Upper lobe of left lung (tissue), 6 donors: ENCODE data around the gene NBPF3. TPM values are rescaled to one million over a fixed set of nuclear protein-coding genes. Genes with fewer than 3 reads are reported as not detected.

Source experiments
- ATAC-seq, 2 donors: fragments of 200-7000 bp; cut with Tn5 transposase; one replicate each; pipeline ENCODE4 v1.9.1; 2022; ENCODE audit warnings: mild to moderate bottlenecking in 2 of 2, moderate library complexity in 2 of 2; ENCODE audit not compliant: low FRiP score in 2 of 2
- DNase-seq, 2 donors: peaks; one replicate each; pipeline ENCODE4 v3.0.0-alpha.2; 2019 to 2020
- H3K27ac ChIP-seq, 4 donors: fragments of 200-600 bp; sonication (generic); one replicate each; pipeline ENCODE4 v1.5.1; 2016 to 2019
- H3K27me3 ChIP-seq, 4 donors: fragments of 200-600 bp; sonication (generic); one replicate each; pipeline ENCODE4 v1.5.1; 2017 to 2019
- H3K36me3 ChIP-seq, 4 donors: fragments of 200-600 bp; sonication (generic); one replicate each; pipeline ENCODE4 v1.5.1; 2016 to 2019
- H3K4me1 ChIP-seq, 4 donors: fragments of 200-600 bp; sonication (generic); one replicate each; pipeline ENCODE4 v1.5.1; 2018 to 2019
- H3K4me3 ChIP-seq, 4 donors: fragments of 200-600 bp; sonication (generic); one replicate each; pipeline ENCODE4 v1.5.1; 2017 to 2019; ENCODE audit warnings: mild to moderate bottlenecking in 2 of 4, moderate library complexity in 1 of 4
- H3K9me3 ChIP-seq, 4 donors: fragments of 200-600 bp; sonication (generic); one replicate each; pipeline ENCODE4 v1.5.1; 2018 to 2019
- EP300 ChIP-seq, 4 donors: sonication (generic); formaldehyde crosslinking; IDR thresholded peaks; one replicate each; pipeline ENCODE4 v1.5.1; 2017; ENCODE audit warnings: antibody characterized with exemption in 4 of 4, control low read depth in 2 of 4
- POLR2A ChIP-seq, 4 donors: fragments of 450-650 bp; IDR thresholded peaks; one replicate each; pipeline ENCODE4 v1.5.1; 2016 to 2017; ENCODE audit warnings: antibody characterized with exemption in 4 of 4, mild to moderate bottlenecking in 2 of 4
- POLR2AphosphoS5 ChIP-seq, 2 donors: sonication (generic); formaldehyde crosslinking; IDR thresholded peaks; one replicate each; pipeline ENCODE4 v1.5.1; 2017; ENCODE audit warnings: antibody characterized with exemption in 2 of 2
- WGBS, 2 donors: methylation state at CpG; one replicate each; pipeline ENCODE4 v1.1.5; 2017 to 2018; 5-methylcytosine and 5-hydroxymethylcytosine counted together
- total RNA-seq, 6 donors: library from RNA; depleted of rRNA in 4 of 6; stranded (reverse); fragments of >200 nt in 4 of 6; gene quantifications; one replicate each; pipeline versions ENCODE4 v1.1.0 to v1.2.1, GENCODE V29; 2016 to 2021
- TF ChIP-seq, protein P1 (sequence below), 6 experiments: fragments of 450-650 bp in 4 of 6; fragments of 200-600 bp in 2 of 6; sonication (generic) in 2 of 6; IDR thresholded peaks; one replicate each; pipeline ENCODE4 v1.5.1; 2016 to 2019; ENCODE audit warnings: antibody characterized with exemption in 6 of 6
- donor health status: DM: no; HTN: no; CAD: no; lungs with moderate emphysema.
- donor health status: DM: no; HTN: yes; CAD: no; lungs with severe emphysema.

The NBPF3 gene
- total RNA-seq, result 10 to 100 TPM in 1 of 6 donors, 1 to 10 TPM in 5; 5.9 to 17.3 (median 8.5) TPM

- Histone ChIP-seq H3K36me3 (peaks cover 0 to 3% (median 0%) of the 10 kb centered on the region in 4 donors), H3K27ac (peak within 1 kb of the TSS in 1 of 4 donors; percentile 65), H3K4me1 (peaks cover 6 to 23% (median 10%) of the 10 kb centered on the region in 4 donors), H3K9me3 (no peaks in the 10 kb centered on the region), H3K27me3 (peaks cover 0 to 3% (median 0%) of the 10 kb centered on the region in 4 donors), H3K4me3 (peak within 1 kb of the TSS; percentile 58 to 91 (median 74))
- TF ChIP-seq POLR2AphosphoS5 (IDR thresholded peaks at IDR 0.05) (peak in 1 of 2 donors; percentile 57), POLR2A (IDR thresholded peaks at IDR 0.05) (peak in 2 of 4 donors; percentile 20 to 53), EP300 (IDR thresholded peaks at IDR 0.05) (no peak)
- TF ChIP-seq, protein P1, sequence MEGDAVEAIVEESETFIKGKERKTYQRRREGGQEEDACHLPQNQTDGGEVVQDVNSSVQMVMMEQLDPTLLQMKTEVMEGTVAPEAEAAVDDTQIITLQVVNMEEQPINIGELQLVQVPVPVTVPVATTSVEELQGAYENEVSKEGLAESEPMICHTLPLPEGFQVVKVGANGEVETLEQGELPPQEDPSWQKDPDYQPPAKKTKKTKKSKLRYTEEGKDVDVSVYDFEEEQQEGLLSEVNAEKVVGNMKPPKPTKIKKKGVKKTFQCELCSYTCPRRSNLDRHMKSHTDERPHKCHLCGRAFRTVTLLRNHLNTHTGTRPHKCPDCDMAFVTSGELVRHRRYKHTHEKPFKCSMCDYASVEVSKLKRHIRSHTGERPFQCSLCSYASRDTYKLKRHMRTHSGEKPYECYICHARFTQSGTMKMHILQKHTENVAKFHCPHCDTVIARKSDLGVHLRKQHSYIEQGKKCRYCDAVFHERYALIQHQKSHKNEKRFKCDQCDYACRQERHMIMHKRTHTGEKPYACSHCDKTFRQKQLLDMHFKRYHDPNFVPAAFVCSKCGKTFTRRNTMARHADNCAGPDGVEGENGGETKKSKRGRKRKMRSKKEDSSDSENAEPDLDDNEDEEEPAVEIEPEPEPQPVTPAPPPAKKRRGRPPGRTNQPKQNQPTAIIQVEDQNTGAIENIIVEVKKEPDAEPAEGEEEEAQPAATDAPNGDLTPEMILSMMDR (IDR thresholded peaks at IDR 0.05), result peak in 1 of 6 experiments; percentile 18
- WGBS, 2 donors, result 0% methylated on average over 29 to 49 of the region's 87 CpGs
- DNase-seq, result peak; percentile 93 to 97
- ATAC-seq, result peak; percentile 93 to 99
Observed at GRCh38 chr1:21439721-21440629, at the start of gene NBPF3. TSS of gene NBPF3 (plus strand) at chr1:21440137. CDS start at chr1:21445087, 4,950 bp downstream.

DNA sequence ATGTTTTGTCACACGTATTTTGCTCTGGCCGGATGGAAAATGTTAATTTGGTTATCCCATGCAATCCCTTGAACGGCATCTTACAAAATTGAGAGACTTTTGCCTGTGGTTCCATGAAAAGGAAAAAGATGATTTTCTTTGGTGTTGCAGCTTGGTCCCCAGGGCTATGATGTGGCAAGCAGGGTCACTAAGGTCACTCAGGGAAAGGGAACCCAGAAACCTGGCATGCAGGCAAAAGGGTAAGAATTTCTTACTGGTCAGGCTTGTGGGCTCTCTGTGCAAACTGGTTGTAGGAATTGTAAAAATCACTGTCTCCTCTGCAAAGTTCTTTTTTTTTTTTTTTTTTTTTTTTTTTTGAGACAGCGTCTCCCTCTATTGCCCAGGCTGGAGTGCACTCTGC, 48.4 kb upstream of the NBPF3 start:
- Histone ChIP-seq H3K4me3 (no peak overlapping the region), H3K27me3 (no peaks in the 10 kb centered on the region), H3K27ac (no peak overlapping the region), H3K9me3 (no peaks in the 10 kb centered on the region), H3K4me1 (no peaks in the 10 kb centered on the region), H3K36me3 (no peaks in the 10 kb centered on the region)
- DNase-seq, result no peak
- WGBS, 2 donors, result 89 to 93% methylated on average over 4 of the region's 4 CpGs
- no peak for ATAC-seq
- TF ChIP-seq, protein P1 (IDR thresholded peaks at IDR 0.05), result no peak
- TF ChIP-seq EP300 (IDR thresholded peaks at IDR 0.05) (no peak), POLR2A (IDR thresholded peaks at IDR 0.05) (no peak)

GRCh38 chr1:21392587-21393263, 47.2 kb upstream of the NBPF3 start:
- WGBS, 2 donors, result 84 to 85% methylated on average over 15 of the region's 15 CpGs
- TF ChIP-seq POLR2A (IDR thresholded peaks at IDR 0.05) (no peak), POLR2AphosphoS5 (IDR thresholded peaks at IDR 0.05) (no peak), EP300 (IDR thresholded peaks at IDR 0.05) (no peak)
- TF ChIP-seq, protein P1 (IDR thresholded peaks at IDR 0.05), result no peak
- no peak for ATAC-seq

DNA sequence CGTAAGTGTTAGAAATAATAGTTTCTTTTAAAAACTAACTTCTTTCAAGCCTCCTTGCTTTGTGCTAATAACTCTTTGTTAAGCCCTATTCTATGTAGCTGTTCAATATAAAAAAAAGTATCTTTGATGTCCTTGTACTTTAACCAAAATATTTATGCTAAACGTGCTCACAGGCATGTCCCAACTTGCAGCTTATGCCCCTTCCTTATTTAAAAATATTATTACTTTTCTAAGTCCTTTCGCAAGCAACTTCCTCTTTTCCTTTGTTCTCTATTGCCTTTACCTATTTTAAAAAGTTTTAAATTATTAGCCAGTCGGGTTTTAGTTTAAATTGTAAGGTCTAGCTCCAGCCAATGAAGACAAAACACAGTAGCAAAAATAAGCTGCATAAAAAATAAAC, 43.4 kb upstream of the NBPF3 start:
- Histone ChIP-seq H3K27ac (no peak overlapping the region), H3K36me3 (no peaks in the 10 kb centered on the region), H3K4me3 (no peak overlapping the region), H3K4me1 (peaks cover 0 to 6% (median 0%) of the 10 kb centered on the region in 4 donors), H3K9me3 (no peaks in the 10 kb centered on the region), H3K27me3 (no peaks in the 10 kb centered on the region)
- ATAC-seq (no peak), DNase-seq (no peak)
- 43 to 45% methylated on average over 4 of the region's 4 CpGs for WGBS, 2 donors
- TF ChIP-seq POLR2A (IDR thresholded peaks at IDR 0.05) (no peak), POLR2AphosphoS5 (IDR thresholded peaks at IDR 0.05) (no peak), EP300 (IDR thresholded peaks at IDR 0.05) (no peak)
- TF ChIP-seq, protein P1 (IDR thresholded peaks at IDR 0.05), result no peak

More at GRCh38 chr1:21392587-21393263, 47.2 kb upstream of the NBPF3 start:
- Histone ChIP-seq H3K27ac (no peak overlapping the region), H3K9me3 (no peaks in the 10 kb centered on the region), H3K4me3 (no peak overlapping the region), H3K27me3 (no peaks in the 10 kb centered on the region), H3K36me3 (no peaks in the 10 kb centered on the region), H3K4me1 (peaks cover 0 to 2% (median 0%) of the 10 kb centered on the region in 4 donors)
- DNase-seq, result no peak
